Mucosa of rectum (tissue), 2 donors: ENCODE data around the gene SERPIND1.

Experiments
- H3K27ac ChIP-seq, 2 donors: one replicate each; pipeline ENCODE4 v1.7.0; 2013; ENCODE audit warnings: inconsistent platforms in 2 of 2, low read depth in 2 of 2, low read length in 2 of 2
- H3K27me3 ChIP-seq, 2 donors: one replicate each; pipeline ENCODE4 v1.7.0; 2013; ENCODE audit warnings: low read length in 2 of 2; ENCODE audit not compliant: control insufficient read depth in 2 of 2, insufficient read depth in 2 of 2
- H3K36me3 ChIP-seq, 2 donors: one replicate each; pipeline ENCODE4 v1.7.0; 2013; ENCODE audit warnings: low read length in 2 of 2; ENCODE audit not compliant: control insufficient read depth in 2 of 2, insufficient read depth in 2 of 2
- H3K4me1 ChIP-seq, 2 donors: one replicate each; pipeline ENCODE4 v1.7.0; 2013; ENCODE audit warnings: low read length in 2 of 2, mild to moderate bottlenecking in 1 of 2; ENCODE audit not compliant: control insufficient read depth in 2 of 2, insufficient read depth in 2 of 2
- H3K4me3 ChIP-seq, 2 donors: one replicate each; pipeline ENCODE4 v1.7.0; 2013; ENCODE audit warnings: low read length in 2 of 2
- H3K9ac ChIP-seq, 2 donors: one replicate each; pipeline ENCODE4 v1.7.0; 2013; ENCODE audit warnings: low read length in 2 of 2, low read depth in 1 of 2, mild to moderate bottlenecking in 1 of 2
- H3K9me3 ChIP-seq, 2 donors: one replicate each; pipeline ENCODE4 v1.7.0; 2013; ENCODE audit warnings: low read length in 2 of 2; ENCODE audit not compliant: control insufficient read depth in 2 of 2
- donor health status: healthy.
- donor health status: Normal muscosa, but diverticular disease.

Gene SERPIND1

DNA sequence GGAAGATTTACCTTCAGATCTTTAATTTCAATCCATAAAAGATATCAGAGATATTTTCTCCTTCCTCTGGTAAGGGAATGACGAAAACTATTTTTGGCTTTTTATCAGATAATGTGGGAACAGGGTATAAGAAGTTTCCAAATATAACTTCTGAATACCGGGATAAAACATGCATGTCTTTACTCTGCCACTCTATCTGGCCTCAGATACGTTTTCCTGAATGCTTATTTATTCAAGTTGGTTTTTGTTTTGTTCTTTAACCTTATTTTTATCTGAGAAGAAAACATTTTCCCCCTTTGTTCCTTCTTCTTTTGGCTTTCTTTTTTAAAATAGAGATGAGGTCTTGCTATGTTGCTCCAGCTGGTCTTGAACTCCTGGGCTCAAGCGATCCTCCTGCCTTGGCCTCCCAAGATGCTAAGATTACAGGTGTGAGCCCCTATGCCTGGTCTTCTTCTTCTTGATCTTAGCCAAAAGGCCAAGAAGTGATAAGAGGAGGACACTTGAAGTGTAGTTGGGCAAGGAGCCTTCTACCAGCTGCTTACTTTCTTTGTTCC, 1.5 kb downstream of the SERPIND1 start:
- Histone ChIP-seq H3K36me3 (peaks cover 2 to 18% of the 10 kb centered on the region in 2 donors), H3K27ac (no peak overlapping the region), H3K9ac (no peak overlapping the region), H3K9me3 (no peaks in the 10 kb centered on the region), H3K27me3 (no peaks in the 10 kb centered on the region), H3K4me1 (peaks cover 5 to 7% of the 10 kb centered on the region in 2 donors), H3K4me3 (no peak overlapping the region)

DNA sequence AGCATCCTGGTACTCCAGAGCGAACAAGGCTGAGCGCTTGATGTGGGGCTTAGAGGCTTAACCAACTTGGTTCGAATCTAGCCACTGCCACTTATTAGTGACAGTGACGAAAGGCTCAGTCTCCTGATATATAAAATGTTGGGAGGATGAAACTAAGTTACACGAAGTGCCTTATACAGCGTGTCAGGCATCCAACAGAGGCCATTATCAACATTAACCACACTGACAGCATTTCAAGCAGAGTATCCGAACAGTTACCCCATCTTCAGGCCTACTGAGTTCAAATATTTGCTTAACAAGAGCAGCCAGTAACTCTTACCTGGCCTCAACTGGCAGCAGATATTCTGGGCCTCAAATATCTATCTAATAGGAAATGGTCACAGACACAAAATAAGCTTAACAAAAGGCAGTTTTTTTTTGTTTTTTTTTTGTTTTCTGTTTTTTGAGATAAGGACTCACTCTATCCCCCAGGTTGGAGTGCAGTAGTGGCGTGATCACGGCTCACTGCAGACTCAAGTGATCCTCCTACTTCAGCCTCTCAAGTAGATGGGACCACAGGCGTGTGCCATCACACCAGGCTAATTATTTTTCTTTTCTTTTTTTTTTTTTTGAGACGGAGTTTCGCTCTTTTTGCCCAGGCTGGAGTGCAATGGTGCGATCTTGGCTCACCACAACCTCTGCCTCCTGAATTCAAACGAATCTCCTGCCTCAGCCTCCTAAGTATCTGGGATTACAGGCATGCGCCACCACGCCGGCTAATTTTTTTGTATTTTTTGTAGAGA, 2.9 kb downstream of the SERPIND1 start:
- Histone ChIP-seq H3K27me3 (no peaks in the 10 kb centered on the region), H3K9ac (no peak overlapping the region), H3K36me3 (peaks cover 6 to 18% of the 10 kb centered on the region in 2 donors), H3K9me3 (no peaks in the 10 kb centered on the region), H3K4me3 (no peak overlapping the region), H3K4me1 (peaks cover 5 to 7% of the 10 kb centered on the region in 2 donors), H3K27ac (peak overlapping the region; percentile 68 to 76)

DNA sequence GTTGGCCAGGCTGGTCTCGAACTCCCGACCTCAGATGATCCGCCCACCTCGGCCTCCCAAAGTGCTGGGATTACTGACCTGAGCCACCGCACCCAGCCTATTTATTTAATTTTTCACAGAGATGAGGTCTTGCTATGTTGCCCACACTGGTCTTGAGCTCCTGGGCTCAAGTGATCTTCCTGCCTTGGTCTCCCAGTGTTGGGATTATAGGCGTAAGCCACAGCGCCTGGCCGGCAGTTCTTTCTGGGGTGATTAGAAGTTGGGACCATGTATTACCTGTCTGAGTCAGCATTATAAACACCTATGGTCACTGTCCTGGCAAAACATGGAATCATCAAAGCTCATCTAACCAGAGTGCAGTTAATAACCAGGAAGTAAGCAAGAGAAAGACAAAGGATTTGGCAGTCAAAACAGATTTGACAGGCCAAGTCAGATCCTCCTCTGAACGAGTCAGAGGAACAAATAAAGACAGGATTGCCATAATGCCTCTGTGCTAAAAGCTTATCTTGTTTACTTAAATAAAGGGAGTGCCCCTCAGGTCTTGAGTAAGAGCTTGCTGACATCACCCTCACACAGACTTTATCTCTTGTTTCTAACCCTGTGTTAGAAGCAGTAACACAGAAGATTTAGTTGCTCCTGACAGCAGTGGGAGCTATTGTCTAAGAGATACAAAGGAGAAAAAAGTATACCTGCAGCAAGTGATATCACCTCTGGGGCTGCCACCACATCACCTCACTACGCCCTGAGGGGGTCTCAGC, 3.7 kb downstream of the SERPIND1 start:
- H3K27ac ChIP-seq: peak overlapping the region; percentile 68 to 76
- H3K4me3 ChIP-seq: no peak overlapping the region
- no peaks in the 10 kb centered on the region for H3K27me3 ChIP-seq
- H3K36me3 ChIP-seq: peaks cover 6 to 23% of the 10 kb centered on the region in 2 donors
- no peaks in the 10 kb centered on the region for H3K9me3 ChIP-seq
- peaks cover 5 to 7% of the 10 kb centered on the region in 2 donors for H3K4me1 ChIP-seq
- H3K9ac ChIP-seq: peak overlapping the region in 1 of 2 donors; percentile 36

DNA sequence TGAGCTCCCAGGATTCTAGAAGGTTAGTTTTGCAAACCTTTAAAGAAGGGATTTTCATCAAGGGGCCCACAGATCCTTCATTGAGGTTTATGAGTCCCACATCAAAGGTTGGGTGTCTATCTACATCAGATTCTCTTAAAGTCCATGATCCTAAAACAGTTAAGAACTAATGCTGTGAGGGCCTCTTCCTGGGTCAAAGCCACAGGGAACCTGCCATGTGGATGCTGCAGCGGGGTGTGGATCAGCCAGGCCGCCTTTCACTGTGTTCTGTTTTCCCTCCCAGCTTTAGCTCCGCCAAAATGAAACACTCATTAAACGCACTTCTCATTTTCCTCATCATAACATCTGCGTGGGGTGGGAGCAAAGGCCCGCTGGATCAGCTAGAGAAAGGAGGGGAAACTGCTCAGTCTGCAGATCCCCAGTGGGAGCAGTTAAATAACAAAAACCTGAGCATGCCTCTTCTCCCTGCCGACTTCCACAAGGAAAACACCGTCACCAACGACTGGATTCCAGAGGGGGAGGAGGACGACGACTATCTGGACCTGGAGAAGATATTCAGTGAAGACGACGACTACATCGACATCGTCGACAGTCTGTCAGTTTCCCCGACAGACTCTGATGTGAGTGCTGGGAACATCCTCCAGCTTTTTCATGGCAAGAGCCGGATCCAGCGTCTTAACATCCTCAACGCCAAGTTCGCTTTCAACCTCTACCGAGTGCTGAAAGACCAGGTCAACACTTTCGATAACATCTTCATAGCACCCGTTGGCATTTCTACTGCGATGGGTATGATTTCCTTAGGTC, 5.3 kb downstream of the SERPIND1 start:
- H3K36me3 ChIP-seq: peaks cover 6 to 21% of the 10 kb centered on the region in 2 donors
- H3K9me3 ChIP-seq: no peaks in the 10 kb centered on the region
- no peak overlapping the region for H3K4me3 ChIP-seq
- peaks cover 5 to 7% of the 10 kb centered on the region in 2 donors for H3K4me1 ChIP-seq
- no peak overlapping the region for H3K9ac ChIP-seq
- no peak overlapping the region for H3K27ac ChIP-seq
- H3K27me3 ChIP-seq: no peaks in the 10 kb centered on the region

DNA sequence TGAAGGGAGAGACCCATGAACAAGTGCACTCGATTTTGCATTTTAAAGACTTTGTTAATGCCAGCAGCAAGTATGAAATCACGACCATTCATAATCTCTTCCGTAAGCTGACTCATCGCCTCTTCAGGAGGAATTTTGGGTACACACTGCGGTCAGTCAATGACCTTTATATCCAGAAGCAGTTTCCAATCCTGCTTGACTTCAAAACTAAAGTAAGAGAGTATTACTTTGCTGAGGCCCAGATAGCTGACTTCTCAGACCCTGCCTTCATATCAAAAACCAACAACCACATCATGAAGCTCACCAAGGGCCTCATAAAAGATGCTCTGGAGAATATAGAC, 5.9 kb downstream of the SERPIND1 start:
- no peak overlapping the region for H3K27ac ChIP-seq
- peaks cover 5 to 7% of the 10 kb centered on the region in 2 donors for H3K4me1 ChIP-seq
- no peak overlapping the region for H3K4me3 ChIP-seq
- H3K36me3 ChIP-seq: peaks cover 6 to 21% of the 10 kb centered on the region in 2 donors
- no peaks in the 10 kb centered on the region for H3K9me3 ChIP-seq
- H3K9ac ChIP-seq: no peak overlapping the region
- no peaks in the 10 kb centered on the region for H3K27me3 ChIP-seq

DNA sequence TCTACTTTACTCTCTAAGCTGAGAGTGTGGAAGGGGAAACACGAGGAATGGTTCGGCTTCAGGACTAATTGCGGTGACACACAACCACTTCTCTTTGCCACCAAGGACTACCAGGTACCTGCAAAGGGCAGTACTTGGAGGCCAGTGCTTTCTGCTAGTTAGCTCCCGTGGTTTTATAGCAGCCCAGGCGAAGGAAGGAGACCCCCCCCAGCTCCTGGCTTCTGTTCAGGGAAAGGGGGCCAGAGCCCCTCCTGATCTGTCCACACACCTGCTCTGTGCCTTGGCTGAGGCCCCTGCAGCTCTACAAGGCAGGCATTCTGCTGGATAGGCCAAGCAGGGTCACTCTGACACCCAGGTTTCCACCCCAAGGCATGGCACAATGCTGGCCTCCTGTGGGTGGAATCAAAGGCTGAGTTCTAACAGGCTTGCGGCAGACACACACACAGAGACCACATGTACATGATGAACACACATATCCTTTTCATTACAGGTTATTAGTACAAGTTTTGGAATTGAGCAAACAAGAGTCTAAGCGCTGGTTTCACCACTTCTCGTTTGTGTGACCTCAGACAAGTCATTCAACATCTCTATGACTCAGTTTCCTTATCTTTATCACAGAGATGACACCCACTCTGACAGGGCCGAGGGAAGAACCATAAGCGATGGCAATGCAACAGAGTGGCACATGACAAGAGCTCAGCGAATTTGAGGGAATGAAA, 7.5 kb downstream of the SERPIND1 start:
- H3K9me3 ChIP-seq: no peaks in the 10 kb centered on the region
- H3K4me1 ChIP-seq: peaks cover 5 to 7% of the 10 kb centered on the region in 2 donors
- H3K4me3 ChIP-seq: no peak overlapping the region
- H3K27ac ChIP-seq: no peak overlapping the region
- peaks cover 6 to 20% of the 10 kb centered on the region in 2 donors for H3K36me3 ChIP-seq
- no peak overlapping the region for H3K9ac ChIP-seq
- H3K27me3 ChIP-seq: no peaks in the 10 kb centered on the region

DNA sequence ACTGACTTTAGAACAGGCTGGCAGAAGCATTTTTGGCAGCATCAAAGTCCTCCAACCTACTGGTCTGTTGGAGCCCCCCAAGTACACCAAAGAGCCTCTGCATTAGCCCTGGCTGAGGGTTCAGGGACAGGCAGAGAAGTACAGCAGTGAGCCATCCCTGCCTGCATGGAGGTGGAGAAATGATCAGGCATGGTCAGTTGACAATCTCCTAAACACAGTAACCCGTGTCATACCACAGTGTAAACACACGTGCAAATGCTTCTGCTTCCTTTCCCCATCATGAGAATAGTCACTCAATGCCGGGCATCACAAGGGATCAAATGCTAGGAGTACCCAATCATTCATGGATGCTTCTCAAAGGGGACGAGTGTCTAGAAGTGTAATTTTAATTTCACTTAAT, 8.2 kb downstream of the SERPIND1 start:
- Histone ChIP-seq H3K36me3 (peaks cover 7 to 27% of the 10 kb centered on the region in 2 donors), H3K27ac (no peak overlapping the region), H3K4me3 (no peak overlapping the region), H3K4me1 (peaks cover 5 to 7% of the 10 kb centered on the region in 2 donors), H3K27me3 (no peaks in the 10 kb centered on the region), H3K9ac (no peak overlapping the region), H3K9me3 (no peaks in the 10 kb centered on the region)

DNA sequence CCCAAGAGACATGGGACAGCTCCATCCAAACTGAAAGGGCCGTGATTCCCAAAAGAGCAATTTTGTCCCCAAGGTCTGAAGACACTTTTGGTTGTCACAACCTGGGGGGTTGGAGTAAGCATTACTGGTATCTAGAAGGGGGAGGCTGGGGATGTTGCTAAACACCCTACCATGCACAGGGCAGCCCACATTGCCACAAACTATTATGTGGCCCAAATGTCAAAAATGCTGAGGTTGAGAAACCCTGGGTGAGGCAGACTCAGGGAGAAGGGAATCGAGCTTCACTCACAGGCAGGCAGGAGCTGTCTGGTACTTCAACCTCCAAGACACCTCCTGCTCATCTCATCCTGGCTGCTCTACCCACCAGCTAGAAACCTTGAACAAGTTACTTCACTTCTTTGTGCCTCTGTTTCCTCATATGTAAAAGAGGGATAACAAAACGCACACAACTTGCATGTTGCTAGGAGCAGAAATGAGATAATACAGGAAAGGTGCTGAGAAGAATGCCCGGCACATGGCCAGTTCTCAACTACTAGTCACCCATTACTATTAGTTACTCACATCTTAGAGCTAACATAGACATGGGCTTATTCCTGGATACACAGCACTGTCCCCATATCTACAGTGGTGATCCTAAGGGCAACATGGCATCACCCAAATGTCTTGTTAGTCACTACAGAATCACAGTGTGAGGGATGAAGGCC, 8.8 kb downstream of the SERPIND1 start:
- Histone ChIP-seq H3K27ac (no peak overlapping the region), H3K36me3 (peaks cover 12 to 34% of the 10 kb centered on the region in 2 donors), H3K9ac (no peak overlapping the region)

DNA sequence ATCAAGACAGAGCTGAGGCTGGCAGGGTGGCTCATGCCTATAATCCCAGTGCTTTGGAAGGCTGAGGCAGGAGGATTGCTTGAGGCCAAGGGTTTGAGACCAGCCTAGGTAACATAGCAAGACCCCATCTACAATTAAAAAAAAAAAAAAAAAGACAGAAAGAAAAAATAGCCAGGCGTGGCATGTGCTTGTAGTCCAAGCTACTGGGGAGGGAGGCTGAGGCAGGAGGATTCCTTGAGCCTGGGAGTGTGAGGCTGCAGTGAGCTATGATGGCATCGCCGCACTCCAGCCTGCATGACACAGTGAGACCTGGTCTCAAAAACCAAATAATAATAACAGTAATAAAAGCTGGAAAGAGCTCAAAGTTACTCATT, 9.4 kb downstream of the SERPIND1 start:
- no peaks in the 10 kb centered on the region for H3K4me1 ChIP-seq
- no peak overlapping the region for H3K4me3 ChIP-seq
- H3K27me3 ChIP-seq: no peaks in the 10 kb centered on the region
- H3K9me3 ChIP-seq: no peaks in the 10 kb centered on the region
- H3K9ac ChIP-seq: no peak overlapping the region
- peaks cover 17 to 39% of the 10 kb centered on the region in 2 donors for H3K36me3 ChIP-seq
- no peak overlapping the region for H3K27ac ChIP-seq

More for the DNA sequence above, 8.8 kb downstream of the SERPIND1 start:
- H3K9me3 ChIP-seq: no peaks in the 10 kb centered on the region
- peaks cover 3 to 5% of the 10 kb centered on the region in 2 donors for H3K4me1 ChIP-seq
- H3K4me3 ChIP-seq: no peak overlapping the region
- no peaks in the 10 kb centered on the region for H3K27me3 ChIP-seq
